Measurements from ENCODE around the gene SCML2.

- TF ChIP-seq CTCF (conservative IDR thresholded peaks at IDR 0.05; ENCODE audit: low read depth in 2 of 2) (no peak), POLR2AphosphoS5 (IDR thresholded peaks at IDR 0.05; ENCODE audit: low read depth) (no peak), REST (IDR thresholded peaks at IDR 0.05; ENCODE audit: unreplicated experiment) (no peak), EZH2 (IDR thresholded peaks at IDR 0.05; ENCODE audit: low read depth, unreplicated experiment) (no peak), EZH2phosphoT487 (IDR thresholded peaks at IDR 0.05; ENCODE audit: unreplicated experiment) (no peak), ZNF331 (CRISPR knock-in tag; IDR thresholded peaks at IDR 0.05; ENCODE audit: low read depth) (no peak), JUNB (IDR thresholded peaks at IDR 0.05; ENCODE audit: unreplicated experiment) (no peak)
These were observed 45.1 kb downstream of the SCML2 start for GRCh38 chrX:18309401-18309800.
